CMK (cell line): Measurements from ENCODE around the gene UROD.

Experiments used
- DNase-seq: peaks from one replicate; pipeline ENCODE4 v3.0.0-alpha.2; 2010; ENCODE audit warnings: low read depth

The UROD gene

DNA sequence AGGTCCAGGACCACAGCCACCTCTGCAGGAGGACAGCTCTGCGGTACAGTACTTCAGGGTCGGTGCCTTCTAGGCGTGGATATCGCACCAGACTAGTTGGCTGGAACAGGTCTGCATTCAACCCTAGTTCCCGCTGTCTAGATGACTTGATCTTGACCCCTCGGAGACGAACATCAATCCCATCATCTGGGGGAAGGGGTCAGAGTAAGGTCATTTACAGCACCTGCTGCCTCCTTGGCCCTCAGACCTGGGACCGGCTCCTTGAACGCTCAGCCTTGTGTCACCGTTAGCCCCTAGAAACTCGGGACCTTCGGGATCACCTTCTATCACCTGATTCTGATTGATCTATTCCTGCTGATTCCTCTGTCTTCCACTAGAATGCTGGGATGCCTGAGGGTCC is 3.5 kb upstream of the UROD start:
- DNase-seq, result no peak

GRCh38 chr1:45009296-45009865 is 2.7 kb upstream of the UROD start:
- DNase-seq, result no peak

GRCh38 chr1:45009956-45010854 is 1.8 kb upstream of the UROD start:
- DNase-seq, result no peak

DNA sequence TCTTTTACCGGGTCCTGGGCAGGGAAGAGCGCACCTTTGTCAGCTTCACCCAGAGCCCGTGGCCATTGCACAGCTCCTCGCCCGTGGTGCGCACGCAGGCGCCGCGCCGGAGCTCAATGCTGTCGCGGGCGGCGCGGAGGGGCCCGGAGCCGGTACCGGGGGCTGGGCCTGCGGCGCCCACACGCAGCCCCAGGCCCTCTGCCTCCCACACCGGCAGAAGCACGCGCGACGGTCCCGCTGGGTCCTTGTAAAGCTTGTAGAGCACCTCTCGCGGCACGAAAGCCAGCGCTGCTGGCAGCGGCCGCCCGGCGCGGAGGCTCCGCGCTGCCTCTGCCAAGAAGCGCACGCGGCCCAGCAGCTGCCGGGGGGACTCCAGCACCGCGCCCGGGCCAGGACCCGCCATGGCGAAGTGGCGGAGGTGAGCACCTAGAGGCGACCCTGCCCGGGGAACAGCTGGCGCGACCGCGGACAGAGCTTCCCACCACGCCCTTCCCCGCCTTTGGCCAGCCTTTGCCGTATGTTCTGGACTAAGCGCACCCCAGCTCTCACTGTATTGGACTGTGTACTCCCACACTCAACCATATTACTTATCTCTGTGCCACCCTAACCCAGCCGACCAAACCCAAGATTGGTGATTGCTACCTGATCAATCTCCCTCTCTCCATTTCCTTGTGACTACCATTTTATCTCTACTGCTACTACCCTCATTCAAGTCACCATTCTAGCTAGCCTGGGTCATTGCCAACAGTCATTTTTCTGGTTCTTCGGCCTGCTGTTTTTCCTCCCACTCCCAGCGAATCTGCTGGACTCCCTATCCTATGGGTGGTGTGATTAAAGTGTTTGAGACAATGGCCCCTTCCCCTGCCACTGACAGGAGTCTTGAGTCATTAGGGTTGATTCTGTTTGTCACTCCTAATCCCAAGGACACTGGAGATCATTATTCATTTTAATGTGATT is 921 bp upstream of the UROD start, which contains the start of gene HECTD3:
HECTD3 (minus strand) TSS at position 470 of the 957 bp plus-strand sequence; CDS start at position 403, 67 bp downstream.
- DNase-seq, result peak; percentile 79

DNA sequence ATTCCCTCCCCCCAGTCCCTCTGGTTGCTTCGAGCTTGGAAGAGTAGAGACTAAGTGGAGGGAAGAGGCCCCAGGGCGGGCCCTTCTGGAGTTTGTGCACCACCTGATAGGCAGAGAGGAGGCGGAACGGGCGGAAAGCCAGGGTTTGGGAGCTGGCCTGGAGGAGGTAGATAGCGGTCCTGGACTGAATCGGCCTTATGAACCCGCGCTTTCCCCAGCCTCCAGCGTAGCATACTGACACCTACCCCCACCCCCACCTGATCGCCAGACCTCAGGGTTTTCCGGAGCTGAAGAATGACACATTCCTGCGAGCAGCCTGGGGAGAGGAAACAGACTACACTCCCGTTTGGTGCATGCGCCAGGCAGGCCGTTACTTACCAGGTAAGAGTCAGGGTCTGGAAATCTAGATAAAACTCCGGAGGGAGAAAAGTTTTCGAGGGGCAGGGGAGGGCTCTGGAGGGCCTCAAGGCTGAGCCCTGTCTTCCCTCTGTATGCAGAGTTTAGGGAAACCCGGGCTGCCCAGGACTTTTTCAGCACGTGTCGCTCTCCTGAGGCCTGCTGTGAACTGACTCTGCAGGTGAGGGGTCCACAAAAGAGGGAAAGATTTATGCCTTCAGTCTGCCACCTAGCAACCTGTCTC is 705 bp downstream of the UROD start:
- DNase-seq, result peak; percentile 99

DNA sequence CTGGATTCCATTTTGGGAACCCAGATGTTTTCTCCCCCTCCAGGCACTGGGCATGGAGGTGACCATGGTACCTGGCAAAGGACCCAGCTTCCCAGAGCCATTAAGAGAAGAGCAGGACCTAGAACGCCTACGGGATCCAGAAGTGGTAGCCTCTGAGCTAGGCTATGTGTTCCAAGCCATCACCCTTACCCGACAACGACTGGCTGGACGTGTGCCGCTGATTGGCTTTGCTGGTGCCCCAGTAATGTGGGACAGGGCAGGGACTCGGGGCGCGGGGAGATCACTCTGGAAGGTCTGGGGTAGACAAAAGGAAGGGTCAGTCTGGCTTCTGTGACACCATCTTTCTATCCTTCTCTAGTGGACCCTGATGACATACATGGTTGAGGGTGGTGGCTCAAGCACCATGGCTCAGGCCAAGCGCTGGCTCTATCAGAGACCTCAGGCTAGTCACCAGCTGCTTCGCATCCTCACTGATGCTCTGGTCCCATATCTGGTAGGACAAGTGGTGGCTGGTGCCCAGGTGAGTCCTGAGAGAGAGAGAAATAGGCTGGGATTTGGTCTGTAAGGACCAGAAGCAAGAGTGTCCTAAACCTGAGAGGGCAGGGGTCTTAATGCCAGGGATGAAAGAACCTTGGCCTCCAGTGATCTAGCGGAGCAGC is 1.6 kb downstream of the UROD start:
- no peak for DNase-seq

GRCh38 chr1:45014321-45015028 is 2.4 kb downstream of the UROD start:
- peak; percentile 83 for DNase-seq

GRCh38 chr1:45015683-45016082 is 3.6 kb downstream of the UROD start:
- no peak for DNase-seq

- DNase-seq, result no peak
These were observed 4.1 kb downstream of the UROD start for GRCh38 chr1:45016090-45016697.

- DNase-seq, result no peak
These were observed 4.7 kb downstream of the UROD start for GRCh38 chr1:45016767-45017166.

GRCh38 chr1:45018599-45019230 is 6.7 kb downstream of the UROD start:
- DNase-seq, result no peak

DNA sequence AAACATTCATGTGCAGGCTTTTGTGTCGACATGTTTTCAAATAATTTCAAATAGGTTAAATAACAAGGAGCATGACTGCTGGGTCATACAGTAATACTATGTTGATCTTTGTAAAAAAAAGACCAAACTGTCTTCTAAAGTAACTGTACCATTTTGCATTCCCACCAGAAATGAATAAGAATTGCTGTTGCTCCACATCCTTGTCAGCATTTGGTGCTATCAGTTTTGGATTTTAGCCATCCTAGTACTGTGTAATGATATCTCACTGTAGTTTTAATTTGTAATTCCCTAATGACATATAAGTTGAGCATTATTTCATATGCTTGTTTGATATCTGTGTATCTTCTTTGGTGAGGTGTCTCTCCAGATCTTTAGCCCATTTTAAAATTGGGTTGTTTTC is 11.6 kb downstream of the UROD start:
- no peak for DNase-seq

DNA sequence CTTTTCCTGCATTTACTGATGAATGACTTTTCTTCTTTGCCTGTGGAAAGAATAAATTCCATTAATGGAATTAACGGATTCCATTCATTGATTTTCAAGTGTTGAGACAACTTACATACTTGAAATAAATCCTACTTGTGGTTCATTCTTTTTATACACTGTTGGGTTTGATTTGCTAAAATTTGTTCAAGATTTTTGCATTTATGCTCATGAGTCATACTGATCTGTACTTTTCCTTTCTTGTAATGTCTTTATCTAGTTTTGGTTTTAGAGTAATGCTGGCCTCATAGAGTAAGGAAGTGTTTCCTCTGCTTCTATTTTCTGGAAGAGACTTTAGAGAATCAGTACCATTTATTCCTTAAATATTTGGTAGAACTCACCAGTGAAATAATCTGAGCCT is 14.4 kb downstream of the UROD start:
- no peak for DNase-seq

DNA sequence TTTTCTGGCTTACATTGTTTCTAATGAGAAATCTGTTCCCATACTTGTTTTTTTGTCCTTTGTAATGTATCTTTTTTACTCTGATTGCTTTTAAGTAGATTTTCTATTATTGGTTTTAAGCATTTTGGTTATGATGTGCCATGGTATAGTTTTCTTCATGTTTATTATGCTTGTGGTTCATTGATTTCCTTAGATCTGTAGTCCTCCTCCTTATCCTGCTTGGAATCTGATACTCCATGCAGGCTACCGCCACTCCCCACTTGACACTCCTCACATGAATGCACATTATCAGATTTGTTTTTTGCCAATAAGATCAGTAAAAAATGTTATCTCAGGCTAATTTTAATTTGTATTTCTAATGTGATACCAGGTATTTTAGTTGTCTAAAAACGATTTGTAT is 20.8 kb downstream of the UROD start:
- DNase-seq, result no peak

DNA sequence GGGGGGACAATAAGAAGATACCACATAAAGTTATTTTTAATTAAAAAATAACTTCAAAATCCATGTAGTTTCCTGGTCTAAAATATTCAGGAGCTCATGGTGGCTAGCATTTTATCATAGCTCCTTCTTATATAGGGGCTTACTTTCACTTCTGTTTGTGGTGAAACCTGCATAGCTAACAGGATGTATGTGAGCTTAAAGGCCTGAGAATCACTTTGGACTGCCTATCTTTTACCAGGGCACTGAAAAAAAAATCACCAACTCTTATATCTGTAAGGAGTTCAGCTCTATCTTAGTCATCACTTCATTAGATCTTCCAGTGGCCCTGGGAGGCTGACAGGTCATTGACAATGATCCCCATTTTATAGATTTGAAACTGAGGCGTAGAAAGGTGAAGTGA is 21.3 kb downstream of the UROD start:
- no peak for DNase-seq

DNA sequence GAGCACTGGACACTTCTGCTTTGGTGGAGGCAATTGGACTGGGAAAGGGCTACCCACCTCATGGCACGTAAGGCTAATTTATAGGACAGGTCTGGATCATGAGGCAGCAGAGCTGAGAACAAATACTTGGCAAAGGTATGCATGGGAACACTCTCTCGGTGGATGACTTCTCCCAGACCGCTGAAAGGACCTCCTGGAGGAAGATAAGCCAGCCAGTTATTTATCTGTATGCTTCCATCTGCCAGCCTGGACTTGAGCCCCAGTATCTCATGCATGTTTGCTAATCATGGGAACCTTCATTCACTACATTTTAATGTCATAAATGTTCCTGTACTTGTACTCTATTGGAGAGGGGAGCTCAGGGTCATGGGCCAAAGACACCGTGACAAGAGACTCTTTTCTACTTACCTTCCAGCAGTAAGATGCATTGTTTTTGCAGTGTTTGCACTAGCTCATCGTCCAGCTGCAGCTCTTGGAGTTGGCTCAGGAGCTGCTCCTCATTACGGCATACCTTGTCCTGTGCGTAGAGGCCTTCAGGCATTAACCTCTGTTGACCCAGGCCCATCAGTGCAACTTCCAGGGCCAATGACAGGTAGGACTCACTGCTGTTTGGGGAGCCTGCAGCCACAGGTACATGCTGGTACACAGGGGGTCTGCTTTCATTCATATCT is 23.7 kb downstream of the UROD start:
- no peak for DNase-seq

GRCh38 chr1:45037456-45037855 is 25.4 kb downstream of the UROD start:
- DNase-seq, result no peak

DNA sequence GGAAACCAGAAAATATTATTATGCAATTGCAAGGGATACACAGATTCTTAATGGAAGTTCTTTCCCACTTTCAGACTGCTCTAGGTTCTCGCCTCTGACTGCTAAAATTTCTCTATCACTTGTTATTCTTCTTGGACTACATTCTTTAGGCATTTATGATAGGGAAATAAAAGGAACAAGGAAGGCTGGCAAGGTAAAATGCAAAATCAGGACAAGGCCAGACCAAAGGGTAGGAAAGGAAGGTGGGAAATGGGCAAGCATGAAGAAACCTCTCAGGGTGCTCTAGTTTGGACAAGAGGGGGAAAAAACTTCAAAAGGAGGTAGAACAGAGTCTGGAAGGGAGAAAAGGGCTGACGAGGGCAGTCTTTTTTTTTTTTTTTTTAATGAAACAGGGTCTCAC is 26.2 kb downstream of the UROD start:
- no peak for DNase-seq

DNA sequence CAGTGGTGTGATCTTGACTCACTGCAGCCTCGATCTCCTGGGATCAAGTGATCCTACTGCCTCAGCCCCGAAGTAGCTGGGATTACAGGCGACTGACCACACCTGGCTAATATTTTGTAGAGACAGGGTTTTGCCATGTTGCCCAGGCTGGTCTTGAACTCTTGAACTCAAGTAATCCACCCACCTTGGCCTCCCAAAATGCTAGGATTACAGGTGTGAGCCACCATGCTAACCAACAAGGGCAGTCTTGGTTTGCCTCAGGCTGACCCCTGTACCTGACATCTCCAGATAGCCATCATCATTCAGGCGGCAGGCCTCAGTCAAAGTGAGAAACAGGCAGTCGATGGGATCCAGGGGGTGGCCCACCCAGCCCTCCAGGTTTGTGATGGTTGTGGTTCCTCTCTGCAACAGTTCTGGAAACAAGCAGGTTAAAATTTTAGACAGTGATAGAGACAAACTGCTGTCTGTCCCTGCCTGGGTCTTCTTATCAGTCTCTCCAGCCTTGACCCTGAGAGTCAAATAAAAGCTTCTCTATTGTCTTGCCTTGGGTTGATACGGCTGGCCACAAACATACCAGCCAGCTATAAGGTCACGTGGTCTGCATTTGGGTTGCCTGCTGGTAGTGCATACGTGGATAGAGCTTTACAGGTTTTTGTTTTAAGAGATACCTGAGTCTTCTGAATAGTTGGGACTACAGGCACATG is 26.8 kb downstream of the UROD start:
- DNase-seq, result peak; percentile 86
